ENCODE data around the gene MTOR.

DNA sequence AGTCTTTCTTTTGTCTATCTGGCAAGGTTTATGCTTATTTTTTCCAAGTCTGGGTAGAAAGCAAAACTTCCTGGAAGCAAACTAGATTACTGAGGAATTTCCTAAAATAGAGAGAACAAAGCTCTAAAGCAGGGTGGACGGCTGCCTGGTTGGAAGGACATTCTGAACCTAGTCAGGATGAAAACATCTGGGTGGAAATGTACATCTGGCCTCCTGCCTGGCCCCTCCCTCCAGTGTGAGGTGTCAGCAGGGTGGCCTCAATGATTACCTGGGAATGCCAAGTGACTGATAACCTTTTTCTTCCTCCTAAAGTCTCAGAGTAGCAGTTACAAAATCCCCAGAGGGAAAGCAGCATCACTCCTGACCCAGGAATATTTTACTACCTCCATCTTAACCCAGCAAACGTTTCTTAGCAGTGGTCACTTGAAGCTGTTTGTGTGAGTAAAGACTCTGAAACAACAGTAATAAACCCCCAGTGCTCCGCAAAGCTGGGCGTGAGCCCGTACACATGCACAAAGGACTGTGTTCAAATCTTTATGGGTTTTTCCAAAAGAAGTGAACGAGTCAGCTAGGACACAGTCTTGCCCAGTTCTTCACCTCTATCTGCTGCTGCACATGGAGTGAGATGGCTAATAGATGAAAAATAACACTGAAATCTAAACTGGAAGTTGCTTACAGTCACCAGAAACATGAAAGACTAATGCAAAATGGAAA, 54.3 kb downstream of the MTOR start:
- no peak for TF ChIP-seq POLR2A (IDR thresholded peaks at IDR 0.05)
- TF ChIP-seq CTCF (IDR thresholded peaks at IDR 0.05) = no peak
